GM18520 (cell line): Measurements from ENCODE around the gene SLC22A12.

Experiments used
- ATAC-seq: cut with Tn5 transposase; IDR thresholded peaks from one replicate; pipeline ENCODE4 v1.9.1; 2021; ENCODE audit not compliant: unreplicated experiment

The SLC22A12 gene

GRCh38 chr11:64562723-64563351 is 28.2 kb upstream of the SLC22A12 start:
- ATAC-seq = no peak

- ATAC-seq = no peak
Measured at GRCh38 chr11:64563966-64564365, 27.1 kb upstream of the SLC22A12 start.

- no peak for ATAC-seq
Measured at GRCh38 chr11:64564419-64564818, 26.6 kb upstream of the SLC22A12 start.

DNA sequence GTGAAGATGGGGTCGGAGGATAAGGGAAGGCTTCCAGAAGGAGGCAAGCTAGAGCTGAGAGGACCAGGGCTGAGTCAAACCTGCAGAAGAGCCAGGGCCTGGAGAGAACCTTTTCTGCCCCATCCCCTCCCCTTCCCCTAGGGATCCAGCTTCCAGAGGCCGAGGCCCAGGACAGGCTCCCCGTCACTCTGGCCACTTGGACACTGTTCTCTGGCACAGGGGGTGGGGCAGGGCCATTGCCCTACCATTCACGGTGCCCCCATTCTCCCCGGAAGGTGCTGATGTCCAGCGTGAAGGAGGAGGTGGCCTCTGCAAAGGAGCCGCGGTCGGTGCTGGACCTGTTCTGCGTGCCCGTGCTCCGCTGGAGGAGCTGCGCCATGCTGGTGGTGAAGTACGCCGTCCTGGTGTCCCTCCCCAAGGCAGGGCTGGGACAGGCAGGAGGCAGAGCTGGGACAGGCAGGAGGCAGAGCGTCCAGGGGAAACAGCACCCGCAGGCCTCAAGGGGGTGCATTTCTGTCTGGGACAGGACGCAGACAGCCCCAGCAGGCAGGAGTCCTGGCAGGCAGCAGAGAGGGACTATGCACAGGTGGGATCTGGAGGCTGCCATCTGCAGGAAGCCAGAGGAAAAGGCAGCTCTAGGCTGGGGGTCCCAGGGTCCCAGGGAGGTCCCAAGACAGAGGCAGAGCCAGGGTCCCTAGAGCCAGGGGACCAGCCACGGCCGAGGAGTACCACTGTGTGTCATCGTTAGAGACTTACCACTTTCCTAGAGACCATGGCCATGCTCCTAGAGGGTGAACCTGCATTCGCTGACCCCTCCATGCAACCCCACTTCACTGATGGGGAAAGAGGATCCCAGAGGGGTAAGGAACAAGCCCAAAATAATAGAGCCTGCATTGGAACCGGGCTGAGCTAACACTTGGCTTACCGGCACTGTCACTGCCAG is 25.8 kb upstream of the SLC22A12 start:
- ATAC-seq = no peak

DNA sequence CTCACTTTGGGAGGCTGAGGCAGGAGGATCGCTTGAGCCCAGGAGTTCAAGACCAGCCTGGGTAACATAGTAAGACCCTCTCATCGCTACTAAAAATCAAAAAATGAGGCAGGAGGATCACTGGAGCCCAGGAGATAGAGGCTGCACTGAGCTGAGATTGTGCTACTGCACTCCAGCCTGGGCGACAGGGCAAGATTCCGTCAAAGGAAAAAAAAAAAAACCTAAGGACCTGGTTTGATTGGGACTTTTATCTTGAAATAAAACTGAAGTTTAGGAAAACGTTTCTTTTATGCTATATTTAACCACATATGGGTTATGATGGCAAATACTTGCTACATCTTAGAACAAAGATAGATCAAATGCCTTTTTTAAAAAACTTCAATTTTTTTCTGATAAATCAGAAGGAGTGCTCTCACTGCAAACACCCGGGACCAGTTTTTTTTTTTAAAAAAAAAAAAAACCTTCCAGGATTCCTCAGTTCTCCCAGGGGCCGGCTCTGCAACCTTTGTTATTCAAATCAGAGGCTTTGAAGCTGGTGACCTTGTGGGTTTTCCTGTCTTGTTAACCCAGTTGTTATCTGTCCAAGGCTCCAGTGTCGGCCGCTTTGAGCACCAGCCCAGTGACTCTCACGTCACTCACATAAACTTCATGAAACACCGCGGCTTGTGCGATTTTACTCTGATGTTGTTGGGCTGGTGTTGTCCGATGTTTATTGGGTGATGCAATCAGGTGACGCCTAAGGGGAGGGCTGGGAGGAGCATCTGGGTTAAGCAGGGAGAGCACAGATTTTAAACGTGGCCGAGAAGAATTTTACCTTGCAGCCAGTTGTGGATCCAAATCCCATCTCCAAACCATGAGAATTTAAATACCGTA is 24.7 kb upstream of the SLC22A12 start:
- no peak for ATAC-seq

- no peak for ATAC-seq
Measured at GRCh38 chr11:64566915-64567891, 23.8 kb upstream of the SLC22A12 start.

DNA sequence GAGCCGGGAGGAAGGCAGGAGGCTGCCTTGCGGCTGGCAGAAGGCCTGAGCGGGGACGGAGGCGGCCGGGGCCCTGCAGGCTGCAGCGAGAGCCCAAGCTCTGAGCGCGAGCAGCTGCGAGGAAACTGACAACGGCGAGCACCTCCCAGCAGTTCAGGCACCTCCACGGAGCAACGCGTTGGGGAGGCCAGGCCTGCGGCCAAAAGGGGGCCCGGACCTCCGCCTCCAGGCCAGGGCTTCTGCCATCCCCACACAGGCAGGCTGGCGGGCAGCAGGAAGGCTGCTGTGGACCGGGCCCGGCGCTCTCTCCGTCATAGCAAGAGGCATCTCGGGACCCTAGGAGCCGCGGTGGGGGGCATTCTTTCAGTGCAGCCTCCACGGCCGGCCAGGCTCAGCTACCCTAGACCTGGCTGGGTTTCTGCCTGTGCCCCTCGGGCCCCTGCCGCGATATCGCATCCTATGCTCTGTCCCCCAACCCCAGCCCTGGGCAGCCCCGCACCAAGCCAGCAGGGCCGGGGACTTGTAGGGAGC is 22.9 kb upstream of the SLC22A12 start:
- ATAC-seq = no peak

GRCh38 chr11:64568584-64569140 is 22.4 kb upstream of the SLC22A12 start:
- no peak for ATAC-seq

- ATAC-seq = no peak
Measured at GRCh38 chr11:64569300-64569970, 21.6 kb upstream of the SLC22A12 start.

DNA sequence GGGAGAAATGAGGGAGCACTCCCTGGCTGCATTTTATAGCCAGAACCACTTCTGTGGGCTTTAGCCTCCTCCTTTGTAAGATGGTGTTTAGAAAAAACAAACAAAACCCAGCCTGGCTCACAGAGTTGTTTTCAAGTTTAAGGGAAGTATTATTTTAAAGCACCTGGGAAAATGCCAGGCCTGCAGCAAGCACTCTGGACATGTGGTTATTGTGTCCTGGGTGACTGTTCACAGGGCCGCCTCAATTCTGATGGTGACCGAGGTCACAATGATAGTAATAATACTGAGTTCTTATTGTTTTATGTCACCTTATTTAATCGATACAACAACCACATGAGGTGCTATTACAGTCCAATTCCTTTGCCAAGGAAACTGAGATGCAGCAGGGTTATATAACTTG is 20.7 kb upstream of the SLC22A12 start:
- no peak for ATAC-seq

DNA sequence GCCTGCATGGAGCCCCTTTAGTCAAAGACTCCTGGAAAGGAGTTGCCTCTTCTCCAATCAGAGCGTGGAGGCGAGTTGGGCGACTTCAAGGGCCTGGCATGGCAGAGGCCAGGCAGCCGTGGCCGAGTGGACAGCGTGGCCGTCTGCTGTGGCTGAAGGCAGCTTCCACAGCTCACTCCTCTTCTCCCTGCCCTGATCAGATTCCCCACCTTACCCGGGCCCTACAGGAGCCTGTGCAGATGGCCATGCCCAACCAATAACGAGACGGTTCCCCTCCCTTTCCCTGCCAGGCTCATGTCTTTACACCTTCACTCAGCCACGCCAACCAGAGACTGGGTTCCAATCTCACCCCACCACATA is 20.0 kb upstream of the SLC22A12 start:
- ATAC-seq = no peak

DNA sequence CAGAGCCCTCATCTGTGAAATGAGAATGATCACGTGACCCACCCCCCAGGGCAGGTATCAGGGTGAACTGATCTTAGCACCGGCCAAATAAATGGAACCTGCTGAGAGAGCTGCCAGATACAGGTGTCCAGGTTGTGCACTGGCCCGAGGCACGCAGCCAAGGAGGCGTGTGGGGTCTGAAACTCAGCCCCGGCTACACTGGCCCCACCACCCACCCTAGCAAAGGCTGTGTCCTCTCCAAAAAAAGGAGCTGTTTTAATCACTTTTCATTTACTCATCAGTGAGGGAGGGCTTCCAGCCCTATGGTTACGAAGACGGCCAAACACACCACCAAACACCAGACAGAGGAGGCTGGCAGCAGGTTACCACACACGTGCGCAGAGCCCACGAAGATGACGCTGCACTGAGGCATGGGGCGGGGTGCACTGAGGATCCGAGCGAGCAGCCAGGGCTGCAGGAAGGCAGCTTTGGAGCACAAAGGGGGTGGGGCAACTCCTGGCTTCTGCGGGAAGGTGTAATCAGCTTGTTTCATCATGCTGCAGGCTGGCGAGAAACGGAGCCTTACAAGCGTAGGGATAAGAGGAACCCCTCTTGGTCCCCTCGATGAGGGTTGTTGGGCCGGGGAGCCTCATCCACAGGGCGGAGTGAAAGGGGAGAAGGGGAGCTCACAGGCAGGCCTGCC is 19.5 kb upstream of the SLC22A12 start:
- no peak for ATAC-seq

- ATAC-seq = no peak
Measured at GRCh38 chr11:64572143-64572542, 18.9 kb upstream of the SLC22A12 start.

DNA sequence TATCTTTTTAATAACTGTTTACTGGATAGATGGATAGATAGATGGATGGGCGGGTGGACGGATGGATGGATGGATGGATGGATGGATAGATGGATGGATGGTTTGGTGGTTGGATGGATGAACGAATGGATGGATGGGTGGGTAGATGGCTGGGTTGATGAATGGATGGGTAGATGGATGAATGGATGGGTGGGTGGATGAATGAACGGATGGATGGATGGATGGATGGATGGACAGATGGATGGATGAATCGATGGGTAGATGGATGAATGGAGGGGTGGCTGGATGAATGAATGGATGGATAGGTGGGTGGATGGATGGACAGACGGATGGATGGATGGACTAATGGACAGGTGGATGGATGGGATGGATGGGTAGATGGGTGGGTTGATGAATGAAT is 13.8 kb upstream of the SLC22A12 start:
- ATAC-seq = no peak

- no peak for ATAC-seq
Measured at GRCh38 chr11:64580412-64580811, 10.6 kb upstream of the SLC22A12 start.

GRCh38 chr11:64581057-64581523 is 9.9 kb upstream of the SLC22A12 start:
- ATAC-seq = no peak

DNA sequence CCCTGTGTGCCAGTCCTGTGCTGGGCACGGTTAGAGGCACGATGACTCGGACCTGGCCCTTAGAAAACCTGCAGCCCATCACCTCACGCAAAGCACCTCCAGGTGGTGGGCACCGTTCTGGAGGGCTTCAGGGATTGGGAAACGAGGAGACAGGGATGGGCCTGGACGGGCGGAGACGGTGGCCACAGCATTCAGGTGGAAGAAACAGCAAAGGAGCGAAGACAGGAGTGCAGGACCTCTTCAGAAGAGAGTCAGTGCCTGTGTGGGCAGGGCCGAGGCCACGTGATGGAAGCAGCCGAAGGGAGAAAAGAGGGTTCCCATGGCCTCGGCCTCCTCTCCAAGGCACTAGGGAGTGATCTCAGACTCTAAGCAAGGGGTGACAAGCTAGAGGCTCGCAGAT is 8.1 kb upstream of the SLC22A12 start:
- ATAC-seq = no peak
